ENCODE results near the gene TEX30. TPM values are rescaled to one million over a fixed set of nuclear protein-coding genes. Genes with fewer than 3 reads are reported as not detected.

The TEX30 gene
- polyA plus RNA-seq, 1 experiment, result 13.0 TPM

DNA sequence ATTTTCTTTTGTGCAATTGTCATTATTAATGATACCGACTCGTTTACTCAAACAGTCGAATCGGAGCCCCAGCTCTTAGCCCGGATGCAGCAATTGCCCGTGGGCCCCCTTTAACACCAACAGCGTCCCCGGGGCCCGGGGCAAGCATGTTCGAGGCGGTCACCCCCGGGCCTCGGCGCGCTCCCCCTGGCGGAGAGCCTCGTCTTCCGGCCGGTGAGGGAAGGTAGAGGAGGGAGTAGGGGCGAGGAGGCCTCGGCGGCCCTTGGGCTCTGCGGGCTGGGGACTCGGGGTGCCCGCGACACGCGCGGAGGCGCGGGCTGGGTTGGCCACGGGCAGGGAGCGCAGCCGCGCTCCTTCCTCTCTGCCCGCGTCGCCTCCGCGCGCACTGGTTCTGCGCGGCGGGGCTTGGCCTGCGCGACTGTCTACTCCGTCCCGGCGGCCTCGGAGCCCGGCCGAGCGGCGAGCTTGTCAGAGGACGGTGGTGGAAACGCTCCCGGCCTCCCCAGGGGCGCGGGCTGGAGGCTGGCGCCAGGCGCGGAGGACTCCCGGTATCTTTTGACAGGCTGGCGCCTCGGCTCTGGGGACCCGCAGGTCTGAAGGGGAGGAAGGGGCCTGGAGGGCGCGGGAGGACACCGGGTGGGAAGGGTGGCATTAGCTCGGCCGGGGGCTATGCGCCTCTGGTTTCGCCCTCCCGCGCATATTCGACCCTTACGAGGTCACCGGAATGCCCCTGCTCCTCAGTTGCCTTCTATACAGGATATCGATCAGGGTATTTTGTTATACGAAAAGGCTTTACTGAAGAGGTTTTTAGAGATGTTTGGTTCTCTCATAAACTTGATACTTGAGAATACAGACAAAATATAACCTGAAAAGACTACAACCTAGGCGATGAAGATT lies 26.8 kb upstream of the TEX30 start:
- TF ChIP-seq CTCF (IDR thresholded peaks at IDR 0.05; ENCODE audit: low read depth, low read length), result peak; percentile 81
- Histone ChIP-seq H3K9me3 (ENCODE audit: control insufficient read depth, insufficient read depth, low read length) (no peaks in the 10 kb centered on the region; the same call in 1 of the 2 replicates), H3K27me3 (ENCODE audit: control insufficient read depth, insufficient read depth, low read length) (no peaks in the 10 kb centered on the region), H3K4me3 (ENCODE audit: low read depth, low read length) (peak overlapping the region; percentile 87), H3K27ac (ENCODE audit: low read depth, low read length) (peak overlapping the region; percentile 68)
- POLR2A ChIA-PET, result interaction anchor here (0.7 to 1.9 kb wide), 6 partner anchors 25 to 204 kb away, joined by 3 to 10 read pairs (median 5); partner anchors contain the start of genes ERCC5, TEX30 and TPP2
- DNase-seq (ENCODE audit: low read depth, low spot score), result peak; percentile 26
- CTCF ChIA-PET, result interaction anchor here (0.7 to 2.9 kb wide), 25 partner anchors 8 to 221 kb away, joined by 3 to 17 read pairs (median 5); partner anchors contain the start of gene ERCC5

DNA sequence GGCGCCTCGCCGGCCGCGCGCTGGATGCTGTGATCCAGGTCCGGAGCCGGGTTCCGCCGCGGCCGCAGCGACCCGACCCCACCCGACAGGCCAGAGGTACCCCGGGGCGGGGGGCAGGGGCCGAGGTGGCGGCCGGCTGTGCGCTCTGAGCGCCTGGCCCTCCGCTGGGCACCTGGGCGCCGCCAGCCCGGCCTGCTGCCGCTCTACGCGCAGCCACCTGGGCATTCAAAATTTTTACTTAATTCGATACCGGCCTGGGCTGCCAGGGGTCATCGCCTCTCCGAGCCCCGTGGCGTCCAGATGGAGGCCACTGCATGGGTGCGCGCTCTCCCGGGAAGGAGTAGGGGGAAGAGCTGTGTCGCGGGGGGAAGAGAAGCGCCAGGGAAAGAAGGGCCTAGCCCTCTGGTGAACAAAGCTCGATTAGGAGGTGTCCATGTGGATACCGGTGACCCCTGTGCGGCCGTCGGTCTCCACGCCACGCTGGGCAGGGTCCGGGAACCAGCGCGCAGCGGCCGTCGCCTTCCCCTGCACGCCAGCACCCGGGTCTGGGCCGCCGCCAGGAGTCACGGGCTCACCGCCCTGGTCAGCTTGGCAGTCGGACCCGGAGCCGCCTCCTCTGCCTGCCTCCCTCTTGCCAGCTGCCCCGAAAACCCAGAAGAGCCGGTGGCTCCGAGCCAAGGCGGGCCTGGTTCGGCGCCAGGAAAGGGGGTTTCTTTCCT lies 26.0 kb upstream of the TEX30 start:
- Histone ChIP-seq H3K9me3 (ENCODE audit: control insufficient read depth, insufficient read depth, low read length) (no peaks in the 10 kb centered on the region; the same call in 1 of the 2 replicates), H3K27ac (ENCODE audit: low read depth, low read length) (peak overlapping the region; percentile 65), H3K27me3 (ENCODE audit: control insufficient read depth, insufficient read depth, low read length) (no peaks in the 10 kb centered on the region), H3K4me3 (ENCODE audit: low read depth, low read length) (peak overlapping the region; percentile 87)
- ChIA-PET POLR2A (interaction anchor here (1.0 to 1.9 kb wide), 5 partner anchors 26 to 203 kb away, joined by 4 to 10 read pairs (median 6); partner anchors contain the start of genes ERCC5, TEX30 and TPP2), CTCF (interaction anchor here (0.7 to 2.9 kb wide), 21 partner anchors 9 to 220 kb away, joined by 3 to 17 read pairs (median 5); partner anchors contain the start of gene ERCC5)
- TF ChIP-seq CTCF (IDR thresholded peaks at IDR 0.05; ENCODE audit: low read depth, low read length), result no peak
- DNase-seq (ENCODE audit: low read depth, low spot score), result no peak

GRCh38 chr13:102798581-102799425 lies 25.2 kb upstream of the TEX30 start, which contains the start of the genes BIVM and POGLUT2:
BIVM (plus strand) TSS chr13:102799119; CDS start chr13:102807268, 8,149 bp downstream.
POGLUT2 (minus strand) TSS chr13:102798976; CDS start chr13:102798670, 306 bp downstream.
- peak within 1 kb of the TSS; percentile 65 for H3K27ac ChIP-seq (ENCODE audit: low read depth, low read length)
- H3K9me3 ChIP-seq (ENCODE audit: control insufficient read depth, insufficient read depth, low read length), result no peaks in the 10 kb centered on the region; the same call in 1 of the 2 replicates
- H3K4me3 ChIP-seq (ENCODE audit: low read depth, low read length), result peak within 1 kb of the TSS; percentile 87
- H3K27me3 ChIP-seq (ENCODE audit: control insufficient read depth, insufficient read depth, low read length), result no peaks in the 10 kb centered on the region
- ChIA-PET CTCF (interaction anchor here (1.0 to 2.9 kb wide), 9 partner anchors 9 to 219 kb away, joined by 3 to 16 read pairs (median 10); partner anchors contain the start of gene ERCC5), POLR2A (interaction anchor here (1.0 to 1.9 kb wide), 4 partner anchors 25 to 202 kb away, joined by 4 to 10 read pairs (median 5); partner anchors contain the start of genes ERCC5, TEX30 and TPP2)
- DNase-seq (ENCODE audit: low read depth, low spot score), result peak; percentile 76
- no peak for TF ChIP-seq CTCF (IDR thresholded peaks at IDR 0.05; ENCODE audit: low read depth, low read length)

DNA sequence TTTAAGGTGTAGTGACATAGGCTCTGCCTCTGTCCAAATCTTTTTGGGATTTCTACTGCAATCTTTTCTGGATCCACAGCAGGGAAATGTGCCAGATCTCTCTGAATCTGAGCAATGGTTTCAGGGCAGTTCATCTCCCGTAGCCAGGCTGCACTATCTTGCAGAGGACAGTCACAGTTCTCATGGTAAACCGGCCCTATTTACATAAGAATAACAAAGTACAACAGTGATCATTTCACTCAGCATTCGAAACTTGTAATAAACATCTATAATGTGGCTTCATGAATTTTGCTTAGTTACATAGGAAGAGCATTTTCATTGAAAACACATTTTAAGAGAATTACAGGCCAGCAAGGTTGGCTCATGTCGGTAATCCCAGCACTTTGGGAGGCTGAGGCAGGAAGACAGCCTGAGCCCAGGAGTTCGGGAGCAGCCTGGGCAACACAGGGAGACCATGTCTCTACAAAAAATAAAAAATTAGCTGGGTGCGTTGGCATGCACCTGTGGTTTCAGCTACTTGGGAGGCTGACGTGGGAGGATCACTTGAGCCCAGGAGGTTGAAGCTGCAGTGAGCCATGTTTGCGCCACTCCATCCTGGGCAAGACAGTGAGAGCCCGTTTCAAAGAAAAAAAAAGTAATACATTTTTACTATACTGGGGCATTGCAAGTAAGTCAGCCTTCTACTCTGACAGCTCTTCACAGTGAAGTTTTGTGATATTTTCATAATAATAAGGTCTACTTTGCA lies 20.2 kb upstream of the TEX30 start:
- ChIA-PET POLR2A (no interaction called here), CTCF (interaction anchor here (1.4 kb wide), 1 partner anchor 202 kb away, joined by 4 read pairs; no protein-coding TSS in a partner anchor)
- Histone ChIP-seq H3K4me3 (ENCODE audit: low read depth, low read length) (no peak overlapping the region), H3K9me3 (ENCODE audit: control insufficient read depth, insufficient read depth, low read length) (no peaks in the 10 kb centered on the region), H3K27me3 (ENCODE audit: control insufficient read depth, insufficient read depth, low read length) (no peaks in the 10 kb centered on the region), H3K27ac (ENCODE audit: low read depth, low read length) (no peak overlapping the region)
- DNase-seq (ENCODE audit: low read depth, low spot score), result no peak
- TF ChIP-seq CTCF (IDR thresholded peaks at IDR 0.05; ENCODE audit: low read depth, low read length), result no peak
